Aorta (tissue), 5 donors: ENCODE results near the gene APLP1. TPM values are rescaled to one million over a fixed set of nuclear protein-coding genes. Genes with fewer than 3 reads are reported as not detected.
A peak's percentile ranks its signal among the peaks of the same experiment; 100 is the strongest.

Source experiments
- ATAC-seq: fragments of 200-7000 bp; cut with Tn5 transposase; one replicate; pipeline ENCODE4 v1.9.1; 2022; ENCODE audit warnings: moderate library complexity; ENCODE audit not compliant: low FRiP score
- DNase-seq, 2 donors: peaks; one replicate each; pipeline ENCODE4 v3.0.0-alpha.2; 2020
- H3K27ac ChIP-seq, 2 donors: one replicate each; pipeline ENCODE4 v1.5.1; 2013; ENCODE audit warnings: low read length in 2 of 2, mild to moderate bottlenecking in 2 of 2, moderate library complexity in 2 of 2, control low read depth in 1 of 2, inconsistent platforms in 1 of 2, low read depth in 1 of 2
- H3K27me3 ChIP-seq, 2 donors: one replicate each; pipeline ENCODE4 v1.6.1; 2013; ENCODE audit warnings: control low read depth in 1 of 2, low read length in 1 of 2, mild to moderate bottlenecking in 1 of 2, moderate library complexity in 1 of 2; ENCODE audit not compliant: insufficient read depth in 2 of 2, control insufficient read depth in 1 of 2
- H3K36me3 ChIP-seq, 2 donors: one replicate each; pipeline ENCODE4 v1.6.1; 2013; ENCODE audit warnings: control low read depth in 1 of 2, low read length in 1 of 2, mild to moderate bottlenecking in 1 of 2; ENCODE audit not compliant: insufficient read depth in 2 of 2, control insufficient read depth in 1 of 2
- H3K4me1 ChIP-seq, 2 donors: one replicate each; pipeline ENCODE4 v1.6.1; 2013; ENCODE audit warnings: low read length in 2 of 2, control low read depth in 1 of 2, mild to moderate bottlenecking in 1 of 2, moderate library complexity in 1 of 2; ENCODE audit not compliant: insufficient read depth in 2 of 2, control insufficient read depth in 1 of 2
- H3K4me3 ChIP-seq, 2 donors: one replicate each; pipeline ENCODE4 v1.5.1; 2013; ENCODE audit warnings: low read length in 2 of 2, control low read depth in 1 of 2, mild to moderate bottlenecking in 1 of 2
- H3K9me3 ChIP-seq: one replicate; pipeline ENCODE4 v1.6.1; 2013; ENCODE audit warnings: mild to moderate bottlenecking, low read length; ENCODE audit not compliant: control insufficient read depth
- WGBS, 2 donors: extraction: QIAGEN DNeasy Blood & Tissue Kit; methylation state at CpG; one replicate each; pipeline ENCODE4 v1.1.7; 2013; 5-methylcytosine and 5-hydroxymethylcytosine counted together
- intact Hi-C, 2 donors: fragments of 100-400 bp; cut with DNase I; formaldehyde crosslinking; loops; one replicate each; pipeline versions ENCODE4 v1.14.2 to v1.15.0; 2022
- polyA plus RNA-seq, 2 donors: library from polyadenylated mRNA; stranded (reverse); fragments of 200-250 nt; gene quantifications; one replicate each; pipeline ENCODE4 v1.2.3, GENCODE V29; 2013
- total RNA-seq, 2 donors: library from RNA; stranded (reverse); fragmentation: NEBNext Ultra II Directional; extraction: Animal tissue kit (Norgen Biotek cat#: 25700); gene quantifications; one replicate each; pipeline ENCODE4 v1.2.1, GENCODE V29; 2021
- donor health status: healthy with polysubstance abuse.
- donor health status: Bipolar disorder and iron deficiency.
- donor health status: DM: no; HTN: no; CAD: no.
- donor health status: DM: no; HTN: no; CAD: no.
- donor health status: DM: yes; HTN: yes; CAD: no.

Gene APLP1
- total and polyA plus RNA-seq, 4 donors, result 7.6 to 23.0 (median 13.2) TPM

DNA sequence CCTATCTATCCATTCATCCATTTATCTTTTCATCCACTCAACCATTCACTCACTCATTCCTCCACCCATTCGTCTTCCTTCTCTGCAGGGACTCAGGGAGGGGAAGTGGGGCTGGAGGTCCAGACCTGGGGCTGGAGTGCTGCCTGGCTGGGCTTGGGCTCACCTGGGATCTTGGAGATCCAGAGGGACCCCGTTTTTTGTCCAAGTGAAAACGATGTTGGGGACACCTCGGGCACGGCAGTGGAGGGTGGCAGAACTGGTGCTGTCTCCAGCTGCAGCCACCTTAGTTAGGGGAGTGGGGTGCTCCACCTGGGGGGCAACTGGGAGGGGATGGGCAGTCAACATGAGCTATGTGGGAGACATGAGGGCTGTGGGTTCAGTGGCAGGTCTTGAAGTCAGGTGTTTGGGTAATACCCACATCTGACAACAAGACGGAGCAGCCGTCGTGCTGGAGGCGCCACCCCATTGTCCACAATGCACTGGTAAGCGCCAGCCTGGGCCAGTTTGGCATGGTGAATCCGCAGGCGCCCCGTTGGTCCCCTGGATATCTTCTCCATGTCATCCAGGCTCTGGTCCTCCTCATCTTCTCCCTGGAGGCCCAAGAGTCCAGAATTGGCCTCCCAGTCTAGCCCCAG is 26.3 kb upstream of the APLP1 start:
- ATAC-seq, result no peak
- peaks cover 0 to 3% of the 10 kb centered on the region in 2 donors for H3K27me3 ChIP-seq

DNA sequence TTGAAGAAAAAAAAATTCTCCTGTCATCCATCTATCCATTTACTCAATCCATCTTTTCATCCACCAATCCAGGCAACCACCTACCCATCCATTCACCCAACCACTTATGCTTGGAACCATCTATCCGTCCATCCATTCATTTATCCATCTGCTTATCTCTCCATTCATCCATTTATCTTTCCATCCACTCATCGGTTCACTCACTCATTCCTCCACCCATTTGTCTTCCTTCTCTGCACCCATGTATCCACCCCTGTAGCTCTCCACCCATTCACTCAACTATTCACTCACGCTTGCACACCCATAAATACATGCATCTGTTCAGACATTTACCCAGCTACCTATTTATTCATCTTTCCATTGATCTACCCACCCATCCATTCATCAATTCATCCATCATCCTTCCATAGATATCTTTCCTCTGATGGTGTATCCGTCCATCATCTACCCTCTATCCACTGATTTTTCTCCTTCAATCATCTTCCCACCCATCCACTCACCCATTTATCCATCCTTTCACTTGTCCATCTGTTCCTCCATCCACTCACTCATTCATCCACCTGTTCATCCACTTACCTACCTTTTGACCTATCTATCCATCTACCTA is 25.6 kb upstream of the APLP1 start:
- ATAC-seq, result no peak
- Histone ChIP-seq H3K4me1 (no peaks in the 10 kb centered on the region), H3K9me3 (peaks cover 6% of the 10 kb centered on the region), H3K4me3 (no peak overlapping the region), H3K27ac (no peak overlapping the region), H3K36me3 (no peaks in the 10 kb centered on the region), H3K27me3 (peaks cover 0 to 3% of the 10 kb centered on the region in 2 donors)
- intact Hi-C loops, result no loop called here
- 75 to 82% methylated on average over 4 of the region's 4 CpGs for WGBS, 2 donors
- no peak for DNase-seq

More for the DNA sequence above, 26.3 kb upstream of the APLP1 start:
- intact Hi-C loops, result no loop called here
- Histone ChIP-seq H3K4me1 (no peaks in the 10 kb centered on the region), H3K36me3 (no peaks in the 10 kb centered on the region), H3K27ac (no peak overlapping the region), H3K4me3 (no peak overlapping the region), H3K9me3 (peaks cover 6% of the 10 kb centered on the region)
- 81 to 84% methylated on average over 13 of the region's 13 CpGs for WGBS, 2 donors
- no peak for DNase-seq

DNA sequence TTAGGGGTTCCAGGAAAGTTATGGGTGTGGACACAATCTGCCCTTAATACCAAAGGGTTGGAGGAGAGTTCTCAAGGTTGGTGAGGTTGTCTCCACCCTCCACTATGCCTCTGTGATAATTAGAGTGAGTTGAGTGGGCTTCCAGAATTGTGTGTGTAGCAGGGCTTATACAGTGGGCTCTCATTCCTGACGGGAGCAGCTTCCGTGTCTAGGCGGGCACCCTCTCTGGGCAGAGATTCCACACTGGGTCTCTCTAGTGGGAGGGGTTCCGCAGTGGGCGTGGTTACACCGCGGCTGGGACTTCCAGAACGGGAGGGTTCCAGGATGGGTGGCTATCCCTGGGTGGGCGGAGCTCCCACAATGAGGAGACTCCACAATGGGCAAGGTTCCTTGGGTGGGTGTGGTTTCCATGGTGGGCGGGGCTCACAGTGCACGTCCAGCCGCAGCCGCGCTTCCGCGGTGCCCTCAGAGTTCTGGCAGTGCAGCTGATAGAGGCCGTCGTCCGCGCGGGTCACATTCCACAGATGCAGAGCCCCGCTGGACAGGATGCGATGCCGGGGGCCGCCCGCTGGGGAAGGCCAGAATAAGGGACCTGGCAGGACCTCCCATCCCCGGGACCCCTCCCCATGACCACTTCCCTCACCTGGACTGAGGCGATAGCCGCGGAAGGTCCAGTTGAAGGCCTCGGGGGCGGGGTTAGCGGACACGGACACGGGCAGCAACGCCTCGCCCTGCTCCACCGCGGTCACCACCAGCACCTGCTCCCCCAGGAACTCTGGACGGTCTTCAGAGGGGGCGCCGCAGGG is 24.5 kb upstream of the APLP1 start:
- intact Hi-C loops, result no loop called here
- 5 to 7% methylated on average over 37 to 42 of the region's 42 CpGs for WGBS, 2 donors
- peaks cover 0 to 3% of the 10 kb centered on the region in 2 donors for H3K27me3 ChIP-seq
- DNase-seq, result no peak
- ATAC-seq, result no peak
- no peak overlapping the region for H3K27ac ChIP-seq
- no peaks in the 10 kb centered on the region for H3K36me3 ChIP-seq
- H3K9me3 ChIP-seq, result peaks cover 4% of the 10 kb centered on the region
- H3K4me3 ChIP-seq, result no peak overlapping the region
- H3K4me1 ChIP-seq, result no peaks in the 10 kb centered on the region

DNA sequence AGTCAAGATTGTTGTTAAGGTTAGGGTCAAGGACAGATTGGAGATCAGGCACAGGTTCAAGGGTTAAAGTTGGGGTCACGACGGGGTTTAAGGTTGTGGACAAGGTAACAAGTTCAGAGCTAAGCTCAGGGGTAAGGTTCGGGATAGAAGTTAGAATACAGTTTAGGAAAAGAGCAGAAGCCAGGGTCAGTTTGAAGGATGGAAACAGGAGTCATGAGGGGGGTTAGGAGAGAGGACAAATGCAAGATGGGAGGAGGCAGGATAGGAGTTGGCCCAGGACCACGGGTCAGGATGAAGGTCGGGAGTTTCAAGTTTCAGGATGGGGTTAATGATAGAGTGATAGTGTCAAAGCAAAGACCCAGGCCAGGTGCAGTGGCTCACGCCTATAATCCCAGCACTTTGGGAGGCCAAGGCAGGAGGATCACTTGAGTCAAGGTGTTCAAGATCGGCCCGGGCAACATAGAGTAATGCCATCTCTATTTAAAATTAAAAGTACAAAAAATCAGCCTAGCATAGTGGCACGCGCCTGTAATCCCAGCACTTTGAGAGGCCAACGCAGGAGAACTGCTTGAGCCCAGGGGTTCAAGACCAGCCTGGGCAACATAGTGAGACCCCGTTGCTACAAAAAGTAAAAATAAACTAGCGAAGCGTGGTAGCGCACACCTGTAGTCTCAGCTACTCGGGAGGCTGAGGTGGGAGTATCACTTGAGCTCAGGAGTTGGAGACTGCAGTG is 23.7 kb upstream of the APLP1 start:
- H3K27ac ChIP-seq, result no peak overlapping the region
- no peaks in the 10 kb centered on the region for H3K36me3 ChIP-seq
- WGBS, 2 donors, result 58 to 62% methylated on average over 16 of the region's 16 CpGs
- H3K4me3 ChIP-seq, result no peak overlapping the region
- ATAC-seq, result no peak
- no peak for DNase-seq
- H3K9me3 ChIP-seq, result no peaks in the 10 kb centered on the region
- no peaks in the 10 kb centered on the region for H3K4me1 ChIP-seq
- peaks cover 0 to 3% of the 10 kb centered on the region in 2 donors for H3K27me3 ChIP-seq
- intact Hi-C loops, result no loop called here

DNA sequence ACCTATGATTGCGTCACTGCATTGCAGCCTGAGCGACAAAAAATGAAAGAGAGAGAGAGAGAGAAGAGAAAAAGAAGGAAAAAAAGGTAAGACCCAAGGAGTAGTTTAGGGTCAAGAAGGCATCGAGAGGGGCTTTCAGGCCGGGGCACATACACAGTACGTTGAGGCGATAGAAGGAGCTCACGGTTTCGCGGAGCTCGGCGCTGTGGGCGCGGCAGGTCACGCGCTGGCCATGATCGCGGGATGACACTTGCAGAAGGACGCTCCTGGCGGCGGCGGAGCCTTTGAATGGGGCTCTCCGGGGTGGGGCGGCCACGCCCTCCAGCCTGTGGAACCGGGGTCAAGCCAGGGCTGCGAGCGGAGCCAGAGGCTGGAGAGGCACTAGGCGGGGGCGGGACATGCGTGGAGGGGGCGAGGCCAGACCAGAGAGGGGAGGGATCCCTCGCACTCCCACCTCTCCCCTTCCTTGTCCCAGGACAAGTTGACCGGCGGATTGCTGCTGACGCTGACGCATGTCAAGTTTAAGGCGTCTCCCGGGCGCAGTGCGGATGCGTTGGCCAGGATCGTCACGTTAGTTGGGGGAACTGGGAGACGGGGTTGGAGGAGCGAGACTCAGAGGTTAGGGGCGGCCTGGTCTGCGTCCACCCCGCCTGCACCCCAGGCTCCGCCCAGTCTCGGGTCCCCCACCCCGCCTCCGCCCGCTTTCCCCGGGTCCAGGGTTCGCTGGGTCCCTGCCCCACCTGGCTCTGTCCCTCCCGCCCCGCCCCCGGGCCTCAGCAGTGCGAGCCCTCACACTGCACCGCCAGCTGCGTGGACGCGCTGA is 22.9 kb upstream of the APLP1 start:
- H3K4me3 ChIP-seq, result no peak overlapping the region
- intact Hi-C loops, result no loop called here
- no peaks in the 10 kb centered on the region for H3K36me3 ChIP-seq
- no peaks in the 10 kb centered on the region for H3K9me3 ChIP-seq
- peaks cover 0 to 3% of the 10 kb centered on the region in 2 donors for H3K27me3 ChIP-seq
- ATAC-seq (peak; percentile 30), DNase-seq (no peak)
- no peaks in the 10 kb centered on the region for H3K4me1 ChIP-seq
- no peak overlapping the region for H3K27ac ChIP-seq
- 3% methylated on average over 51 to 63 of the region's 63 CpGs for WGBS, 2 donors

DNA sequence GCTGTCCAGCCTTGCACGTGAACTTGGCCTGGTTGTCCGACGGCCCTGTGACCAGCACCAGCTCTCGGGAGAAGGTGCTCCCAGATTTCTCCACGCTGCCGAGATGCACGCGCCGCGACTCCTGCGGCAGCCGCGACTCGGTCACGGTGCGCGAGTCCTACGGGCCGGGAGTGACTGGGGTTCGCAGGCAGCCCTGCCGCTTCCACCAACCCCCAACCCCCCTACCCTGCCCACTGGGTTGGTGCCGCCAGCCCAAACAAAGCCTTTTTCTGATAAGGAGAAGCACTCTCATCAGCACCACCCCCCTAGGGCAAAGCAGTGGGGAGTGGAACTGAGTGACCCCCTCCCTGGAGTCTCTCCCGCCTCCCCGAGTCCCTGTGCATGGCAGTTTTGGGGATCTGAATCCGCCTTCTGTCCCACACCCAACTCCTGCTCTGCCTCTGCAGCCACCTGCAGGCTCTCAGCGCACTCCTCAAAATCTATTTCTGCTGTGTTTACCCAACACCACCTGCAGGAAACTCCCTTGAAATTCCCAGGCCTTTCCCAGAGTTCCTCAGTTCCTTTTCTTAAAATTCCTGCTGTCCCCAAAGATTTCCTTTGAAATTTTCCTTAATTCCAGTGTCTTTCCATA is 22.2 kb upstream of the APLP1 start:
- H3K9me3 ChIP-seq, result no peaks in the 10 kb centered on the region
- intact Hi-C loops, result no loop called here
- peaks cover 0 to 3% of the 10 kb centered on the region in 2 donors for H3K27me3 ChIP-seq
- DNase-seq, result no peak
- H3K4me1 ChIP-seq, result no peaks in the 10 kb centered on the region
- no peak overlapping the region for H3K27ac ChIP-seq
- WGBS, 2 donors, result 2% methylated on average over 26 of the region's 26 CpGs
- H3K4me3 ChIP-seq, result no peak overlapping the region
- no peak for ATAC-seq
- no peaks in the 10 kb centered on the region for H3K36me3 ChIP-seq

DNA sequence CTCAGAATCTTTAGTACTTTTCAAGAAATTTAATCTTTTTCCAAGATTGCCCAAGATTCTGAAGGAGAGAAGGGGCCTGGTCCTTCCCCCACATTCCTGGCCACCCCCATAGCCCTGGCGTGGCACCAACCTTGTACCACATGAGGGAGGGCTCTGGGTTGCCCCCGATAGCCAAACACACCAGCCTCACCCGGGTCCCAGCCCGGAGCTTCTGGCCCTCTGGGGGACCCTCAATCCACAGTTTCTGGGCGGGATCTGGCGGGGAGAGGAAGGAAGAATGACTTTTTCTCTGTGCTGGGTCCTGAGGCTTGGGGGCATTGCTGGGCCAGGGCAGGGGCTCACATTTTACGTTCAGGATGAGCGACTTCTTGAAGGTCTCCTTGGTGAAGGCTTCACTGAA is 20.5 kb upstream of the APLP1 start:
- Histone ChIP-seq H3K27me3 (peaks cover 0 to 3% of the 10 kb centered on the region in 2 donors), H3K9me3 (no peaks in the 10 kb centered on the region), H3K4me3 (no peak overlapping the region), H3K4me1 (no peaks in the 10 kb centered on the region), H3K36me3 (no peaks in the 10 kb centered on the region), H3K27ac (no peak overlapping the region)
- no peak for ATAC-seq
- intact Hi-C loops, result no loop called here
- no peak for DNase-seq
- WGBS, 2 donors, result 74 to 75% methylated on average over 8 of the region's 8 CpGs
